GM21717 (cell line): ENCODE measurements around the gene B4GALT1.
"Not testable (repeated sequence)": the region's sequence is repeated elsewhere in the genome, so short reads cannot be mapped to it uniquely, and the experiment has no call there.

Experiments
- ATAC-seq: cut with Tn5 transposase; IDR thresholded peaks from one replicate; pipeline ENCODE4 v1.9.1; 2021; ENCODE audit warnings: mild to moderate bottlenecking, moderate library complexity; ENCODE audit not compliant: unreplicated experiment

B4GALT1 gene

GRCh38 chr9:33185406-33185805, 18.3 kb upstream of the B4GALT1 start:
- ATAC-seq: no peak

GRCh38 chr9:33184963-33185362, 17.8 kb upstream of the B4GALT1 start:
- no peak for ATAC-seq

GRCh38 chr9:33182519-33182918, 15.4 kb upstream of the B4GALT1 start:
- no peak for ATAC-seq

- ATAC-seq: no peak
Observed at GRCh38 chr9:33180526-33181184, 13.5 kb upstream of the B4GALT1 start.

GRCh38 chr9:33178972-33179697, 12.0 kb upstream of the B4GALT1 start:
- no peak for ATAC-seq

GRCh38 chr9:33177639-33178038, 10.5 kb upstream of the B4GALT1 start:
- ATAC-seq: no peak

GRCh38 chr9:33177086-33177485, 9.9 kb upstream of the B4GALT1 start:
- no peak for ATAC-seq

GRCh38 chr9:33175649-33176325, 8.7 kb upstream of the B4GALT1 start:
- ATAC-seq: no peak

GRCh38 chr9:33172256-33173238, 5.4 kb upstream of the B4GALT1 start:
- no peak for ATAC-seq

- ATAC-seq: no peak
Observed at GRCh38 chr9:33170464-33171415, 3.6 kb upstream of the B4GALT1 start.

GRCh38 chr9:33168941-33169544, 1.9 kb upstream of the B4GALT1 start:
- ATAC-seq: no peak

GRCh38 chr9:33167972-33168461, 881 bp upstream of the B4GALT1 start:
- no peak for ATAC-seq

GRCh38 chr9:33166231-33167083, 679 bp downstream of the B4GALT1 start:
- peak; percentile 11 for ATAC-seq

GRCh38 chr9:33165263-33166151, 1.6 kb downstream of the B4GALT1 start:
- no peak for ATAC-seq

- not testable (repeated sequence) for ATAC-seq
Observed at GRCh38 chr9:33164921-33165262, 2.2 kb downstream of the B4GALT1 start.

GRCh38 chr9:33164138-33164809, 2.9 kb downstream of the B4GALT1 start:
- peak; percentile 19 for ATAC-seq
